ENCODE measurements around the gene CDH8. TPM values are rescaled to one million over a fixed set of nuclear protein-coding genes. Genes with fewer than 3 reads are reported as not detected.

The CDH8 gene
- total RNA-seq, 1 experiment from 2014 or later, result 1.7 TPM

- CTCF ChIA-PET, result no interaction called here
- TF ChIP-seq, protein P1, sequence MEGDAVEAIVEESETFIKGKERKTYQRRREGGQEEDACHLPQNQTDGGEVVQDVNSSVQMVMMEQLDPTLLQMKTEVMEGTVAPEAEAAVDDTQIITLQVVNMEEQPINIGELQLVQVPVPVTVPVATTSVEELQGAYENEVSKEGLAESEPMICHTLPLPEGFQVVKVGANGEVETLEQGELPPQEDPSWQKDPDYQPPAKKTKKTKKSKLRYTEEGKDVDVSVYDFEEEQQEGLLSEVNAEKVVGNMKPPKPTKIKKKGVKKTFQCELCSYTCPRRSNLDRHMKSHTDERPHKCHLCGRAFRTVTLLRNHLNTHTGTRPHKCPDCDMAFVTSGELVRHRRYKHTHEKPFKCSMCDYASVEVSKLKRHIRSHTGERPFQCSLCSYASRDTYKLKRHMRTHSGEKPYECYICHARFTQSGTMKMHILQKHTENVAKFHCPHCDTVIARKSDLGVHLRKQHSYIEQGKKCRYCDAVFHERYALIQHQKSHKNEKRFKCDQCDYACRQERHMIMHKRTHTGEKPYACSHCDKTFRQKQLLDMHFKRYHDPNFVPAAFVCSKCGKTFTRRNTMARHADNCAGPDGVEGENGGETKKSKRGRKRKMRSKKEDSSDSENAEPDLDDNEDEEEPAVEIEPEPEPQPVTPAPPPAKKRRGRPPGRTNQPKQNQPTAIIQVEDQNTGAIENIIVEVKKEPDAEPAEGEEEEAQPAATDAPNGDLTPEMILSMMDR (IDR thresholded peaks at IDR 0.05; ENCODE audit: insufficient read depth in 1 of 2, low read depth in 1 of 2, low read length in 1 of 2, severe bottlenecking in 1 of 2, unreplicated experiment in 1 of 2), result no peak
These were observed 17.8 kb downstream of the CDH8 start for GRCh38 chr16:62018301-62019060.

DNA sequence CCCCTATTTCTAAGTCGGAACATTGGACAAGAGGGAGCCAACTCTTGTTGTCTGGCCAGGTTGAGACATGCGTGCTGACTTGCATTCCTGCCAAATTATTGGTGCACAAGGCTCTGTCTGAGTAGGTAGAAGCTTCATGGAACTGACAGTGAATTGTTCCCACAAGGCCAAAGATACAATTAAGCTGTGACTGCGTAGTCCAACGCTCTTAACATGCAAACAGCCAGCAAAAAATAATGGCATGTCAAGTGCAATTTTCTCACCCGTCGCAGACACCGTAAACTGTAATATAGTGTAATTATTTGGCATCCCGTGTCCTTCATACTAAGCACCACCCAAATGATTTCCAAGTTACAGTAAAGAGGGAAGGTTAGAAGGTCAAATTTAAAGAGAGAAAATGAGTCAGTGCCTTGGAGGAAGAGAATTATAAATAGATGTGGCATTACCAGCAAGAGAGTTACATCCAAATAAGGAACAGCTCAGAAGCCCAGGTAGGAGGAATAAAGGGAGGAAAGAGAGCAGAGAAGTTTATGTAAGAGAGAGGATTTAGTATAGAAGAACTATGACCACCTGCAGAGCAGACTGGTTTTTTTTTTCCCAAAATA, 21.8 kb downstream of the CDH8 start:
- TF ChIP-seq, protein P1 (IDR thresholded peaks at IDR 0.05; ENCODE audit: insufficient read depth in 1 of 2, low read depth in 1 of 2, low read length in 1 of 2, severe bottlenecking in 1 of 2, unreplicated experiment in 1 of 2), result no peak
- no peak overlapping the region for H3K4me3 Mint-ChIP-seq (ENCODE audit: unreplicated experiment)
- Histone ChIP-seq H3K27me3 (replicated peaks; ENCODE audit: control insufficient read depth, insufficient read depth, low read length) (no peaks in the 10 kb centered on the region), H3K36me3 (ENCODE audit: control insufficient read depth, insufficient read depth, low read length) (no peaks in the 10 kb centered on the region), H3K4me1 (no peaks in the 10 kb centered on the region), H3K9me3 (no peaks in the 10 kb centered on the region), H3K4me3 (ENCODE audit: low read depth, low read length) (no peak overlapping the region)
- intact Hi-C loops (cut with micrococcal nuclease; ENCODE audit: unreplicated experiment), result no loop called here
- CTCF ChIA-PET, result no interaction called here
- POLR2A ChIA-PET, result no interaction called here
- H3K27ac Mint-ChIP-seq (ENCODE audit: unreplicated experiment), result no peak overlapping the region
- H3K4me1 Mint-ChIP-seq (ENCODE audit: low read depth, unreplicated experiment), result no peaks in the 10 kb centered on the region
- H3K36me3 Mint-ChIP-seq (ENCODE audit: insufficient read depth, unreplicated experiment), result no peaks in the 10 kb centered on the region
- no peaks in the 10 kb centered on the region for H3K27me3 Mint-ChIP-seq (ENCODE audit: insufficient read depth, unreplicated experiment)
- DNase-seq, result no peak
- H3K9me3 Mint-ChIP-seq (ENCODE audit: unreplicated experiment), result no peaks in the 10 kb centered on the region
- no TSS peak for BruUV-seq (replicated peaks)

More at GRCh38 chr16:62018301-62019060, 17.8 kb downstream of the CDH8 start:
- Histone ChIP-seq H3K27me3 (replicated peaks; ENCODE audit: control insufficient read depth, insufficient read depth, low read length) (no peaks in the 10 kb centered on the region), H3K4me3 (ENCODE audit: low read depth, low read length) (no peak overlapping the region), H3K9me3 (no peaks in the 10 kb centered on the region), H3K36me3 (ENCODE audit: control insufficient read depth, insufficient read depth, low read length) (no peaks in the 10 kb centered on the region), H3K4me1 (no peaks in the 10 kb centered on the region)
- DNase-seq, result no peak
- Mint-ChIP-seq H3K4me1 (ENCODE audit: low read depth, unreplicated experiment) (no peaks in the 10 kb centered on the region), H3K27ac (ENCODE audit: unreplicated experiment) (no peak overlapping the region), H3K27me3 (ENCODE audit: insufficient read depth, unreplicated experiment) (no peaks in the 10 kb centered on the region), H3K36me3 (ENCODE audit: insufficient read depth, unreplicated experiment) (no peaks in the 10 kb centered on the region), H3K4me3 (ENCODE audit: unreplicated experiment) (no peak overlapping the region), H3K9me3 (ENCODE audit: unreplicated experiment) (no peaks in the 10 kb centered on the region)
- no TSS peak for BruUV-seq (replicated peaks)
- intact Hi-C loops (cut with micrococcal nuclease; ENCODE audit: unreplicated experiment), result no loop called here
- POLR2A ChIA-PET, result no interaction called here

- Mint-ChIP-seq H3K4me3 (ENCODE audit: unreplicated experiment) (no peak overlapping the region), H3K4me1 (ENCODE audit: low read depth, unreplicated experiment) (no peaks in the 10 kb centered on the region), H3K27me3 (ENCODE audit: insufficient read depth, unreplicated experiment) (no peaks in the 10 kb centered on the region), H3K9me3 (ENCODE audit: unreplicated experiment) (no peaks in the 10 kb centered on the region), H3K27ac (ENCODE audit: unreplicated experiment) (no peak overlapping the region), H3K36me3 (ENCODE audit: insufficient read depth, unreplicated experiment) (no peaks in the 10 kb centered on the region)
- ChIA-PET POLR2A (no interaction called here), CTCF (no interaction called here)
- TF ChIP-seq, protein P1 (IDR thresholded peaks at IDR 0.05; ENCODE audit: insufficient read depth in 1 of 2, low read depth in 1 of 2, low read length in 1 of 2, severe bottlenecking in 1 of 2, unreplicated experiment in 1 of 2), result no peak
- H3K27me3 ChIP-seq (replicated peaks; ENCODE audit: control insufficient read depth, insufficient read depth, low read length), result no peaks in the 10 kb centered on the region
- intact Hi-C loops (cut with micrococcal nuclease; ENCODE audit: unreplicated experiment), result no loop called here
- H3K9me3 ChIP-seq, result no peaks in the 10 kb centered on the region
- no peaks in the 10 kb centered on the region for H3K4me1 ChIP-seq
- DNase-seq, result no peak
- BruUV-seq (replicated peaks), result no TSS peak
- H3K4me3 ChIP-seq (ENCODE audit: low read depth, low read length), result no peak overlapping the region
- H3K36me3 ChIP-seq (ENCODE audit: control insufficient read depth, insufficient read depth, low read length), result no peaks in the 10 kb centered on the region
These were observed 26.1 kb downstream of the CDH8 start for GRCh38 chr16:62010186-62010585.

Data from Caco-2 (cell line).